Measurements from ENCODE around the gene CBLN3. TPM values are rescaled to one million over a fixed set of nuclear protein-coding genes. Genes with fewer than 3 reads are reported as not detected.
A peak's percentile ranks its signal among the peaks of the same experiment; 100 is the strongest.
"Not testable (repeated sequence)": the region's sequence is repeated elsewhere in the genome, so short reads cannot be mapped to it uniquely, and the experiment has no call there.

Gene CBLN3
- total RNA-seq, 2 experiments from 2014 or later = 1.1 to 1.3 TPM

DNA sequence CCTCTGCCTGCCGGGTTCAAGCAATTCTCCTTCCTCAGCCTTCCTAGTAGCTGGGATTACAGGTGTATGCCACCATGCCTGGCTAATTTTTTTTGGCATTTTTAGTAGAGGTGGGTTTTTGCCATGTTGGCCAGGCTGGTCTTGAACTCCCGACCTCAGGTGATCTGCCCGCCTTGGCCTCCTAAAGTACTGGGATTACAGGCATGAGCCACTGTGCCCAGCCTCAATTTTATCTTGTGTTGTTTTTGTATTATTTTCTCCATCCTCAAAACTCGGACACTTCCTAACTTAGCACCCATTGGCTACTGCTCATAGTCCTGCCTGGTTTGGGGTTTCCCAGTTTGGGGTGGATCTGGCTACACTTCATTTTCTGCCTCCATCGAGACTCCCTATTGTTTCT is 41.9 kb downstream of the CBLN3 start:
- H3K4me1 Mint-ChIP-seq (ENCODE audit: low read depth); H3K36me3 Mint-ChIP-seq (ENCODE audit: low read depth); POLR2A ChIA-PET; H3K4me3 Mint-ChIP-seq; DNase-seq; H3K27ac Mint-ChIP-seq; H3K9me3 Mint-ChIP-seq (ENCODE audit: insufficient read depth); ATAC-seq: not testable (repeated sequence)
- CTCF ChIA-PET = interaction anchor here (1.0 kb wide), 1 partner anchor 55 kb away, joined by 3 read pairs; no protein-coding TSS in a partner anchor
- peaks cover 39% of the 10 kb centered on the region for H3K27me3 Mint-ChIP-seq (ENCODE audit: low read depth)

DNA sequence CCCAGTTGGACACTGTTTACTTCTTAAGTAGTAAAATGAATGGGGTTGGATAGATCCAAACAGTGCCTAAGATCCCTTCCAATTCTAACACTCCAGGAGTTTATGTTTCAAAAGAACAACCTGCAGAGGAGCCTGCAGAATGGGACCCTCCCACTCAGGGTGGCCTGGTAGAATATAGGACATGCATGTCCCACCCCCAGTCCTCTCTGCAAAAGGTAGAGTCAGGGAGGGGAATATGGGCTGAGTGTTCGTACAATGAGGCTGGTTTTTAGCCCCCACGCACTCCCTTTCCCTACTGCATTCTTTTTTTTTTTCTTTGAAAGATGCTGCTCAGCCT is 42.5 kb downstream of the CBLN3 start:
- H3K9me3 Mint-ChIP-seq (ENCODE audit: insufficient read depth) = no peaks in the 10 kb centered on the region
- H3K27me3 Mint-ChIP-seq (ENCODE audit: low read depth) = peaks cover 34% of the 10 kb centered on the region
- CTCF ChIA-PET = no interaction called here
- POLR2A ChIA-PET = no interaction called here
- H3K36me3 Mint-ChIP-seq (ENCODE audit: low read depth) = no peaks in the 10 kb centered on the region
- ATAC-seq (no peak), DNase-seq (no peak)
- no peak overlapping the region for H3K4me3 Mint-ChIP-seq
- H3K4me1 Mint-ChIP-seq (ENCODE audit: low read depth) = no peaks in the 10 kb centered on the region
- no peak overlapping the region for H3K27ac Mint-ChIP-seq

DNA sequence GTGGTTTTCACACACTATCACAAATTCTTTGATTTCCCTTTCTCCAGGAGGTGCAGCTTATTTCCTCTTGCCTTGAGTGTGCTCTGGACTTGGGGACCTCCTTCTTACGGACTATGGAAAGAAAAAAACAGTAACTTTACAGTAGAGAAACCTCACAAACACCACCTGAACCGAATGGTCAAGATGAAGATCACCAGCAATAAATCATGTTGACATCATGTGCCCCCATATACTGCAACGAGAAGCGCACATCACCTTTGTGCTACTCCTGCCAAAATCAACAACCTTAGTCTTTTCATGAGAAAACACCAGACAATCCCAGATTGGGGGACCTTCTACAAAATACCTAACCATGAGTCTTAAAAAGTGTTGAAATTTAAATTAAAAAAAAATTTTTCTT is 43.9 kb downstream of the CBLN3 start:
- ATAC-seq (no peak), DNase-seq (no peak)
- Mint-ChIP-seq H3K4me3 (no peak overlapping the region), H3K36me3 (ENCODE audit: low read depth) (no peaks in the 10 kb centered on the region), H3K27me3 (ENCODE audit: low read depth) (peaks cover 28% of the 10 kb centered on the region), H3K4me1 (ENCODE audit: low read depth) (no peaks in the 10 kb centered on the region), H3K9me3 (ENCODE audit: insufficient read depth) (no peaks in the 10 kb centered on the region), H3K27ac (no peak overlapping the region)
- ChIA-PET CTCF (interaction anchor here (0.5 to 1.2 kb wide), 3 partner anchors 12 to 52 kb away, joined by 3 to 4 read pairs (median 3); no protein-coding TSS in a partner anchor), POLR2A (no interaction called here)

DNA sequence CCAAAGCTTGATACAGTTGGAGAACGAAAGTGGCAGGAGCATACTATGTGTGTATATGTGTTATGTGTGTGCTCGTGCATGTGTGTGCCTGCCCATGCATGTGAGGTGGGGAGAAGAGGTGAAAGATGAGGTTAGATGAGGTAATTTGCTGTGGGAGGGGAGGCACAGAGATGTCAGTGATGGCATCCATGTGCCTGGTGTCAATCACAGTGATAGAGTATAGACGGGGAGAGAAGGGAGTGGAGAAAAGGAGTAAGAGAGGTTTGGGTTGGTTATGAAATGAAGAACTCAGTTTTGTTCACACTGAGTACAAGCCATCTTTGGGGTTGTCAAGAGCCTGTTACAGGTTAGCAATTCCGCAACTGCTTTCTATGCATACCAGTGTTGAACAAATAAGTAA is 45.3 kb downstream of the CBLN3 start:
- Mint-ChIP-seq H3K4me1 (ENCODE audit: low read depth) (no peaks in the 10 kb centered on the region), H3K4me3 (no peak overlapping the region), H3K9me3 (ENCODE audit: insufficient read depth) (no peaks in the 10 kb centered on the region), H3K27me3 (ENCODE audit: low read depth) (peaks cover 23% of the 10 kb centered on the region), H3K36me3 (ENCODE audit: low read depth) (no peaks in the 10 kb centered on the region), H3K27ac (no peak overlapping the region)
- ChIA-PET POLR2A (no interaction called here), CTCF (no interaction called here)
- ATAC-seq (no peak), DNase-seq (no peak)

DNA sequence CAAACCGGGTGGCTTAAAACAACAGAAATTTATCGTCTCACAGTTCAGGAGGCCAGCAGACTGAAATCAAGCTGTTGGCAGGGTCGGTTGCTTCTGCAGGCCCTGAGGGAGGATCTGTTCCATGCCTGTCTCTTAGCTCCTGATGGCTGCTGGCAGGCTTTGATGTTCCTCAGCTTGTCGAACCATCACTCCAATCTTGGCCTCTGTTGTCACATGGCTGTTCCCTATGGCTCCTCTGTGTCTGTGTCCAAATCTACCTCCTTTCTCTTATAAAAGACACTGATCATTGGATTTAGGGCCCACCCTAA is 47.5 kb downstream of the CBLN3 start:
- no peak for DNase-seq
- no peak overlapping the region for H3K4me3 Mint-ChIP-seq
- no peaks in the 10 kb centered on the region for H3K9me3 Mint-ChIP-seq (ENCODE audit: insufficient read depth)
- no peak overlapping the region for H3K27ac Mint-ChIP-seq
- peaks cover 5% of the 10 kb centered on the region for H3K4me1 Mint-ChIP-seq (ENCODE audit: low read depth)
- ChIA-PET CTCF (interaction anchor here (0.8 to 1.7 kb wide), 2 partner anchors 49 to 55 kb away, joined by 3 to 4 read pairs; no protein-coding TSS in a partner anchor), POLR2A (interaction anchor here (1.5 kb wide), 1 partner anchor 48 kb away, joined by 4 read pairs; the partner anchor contains the start of genes CBLN3 and KHNYN)
- no peak for ATAC-seq
- no peaks in the 10 kb centered on the region for H3K36me3 Mint-ChIP-seq (ENCODE audit: low read depth)
- peaks cover 13% of the 10 kb centered on the region for H3K27me3 Mint-ChIP-seq (ENCODE audit: low read depth)

DNA sequence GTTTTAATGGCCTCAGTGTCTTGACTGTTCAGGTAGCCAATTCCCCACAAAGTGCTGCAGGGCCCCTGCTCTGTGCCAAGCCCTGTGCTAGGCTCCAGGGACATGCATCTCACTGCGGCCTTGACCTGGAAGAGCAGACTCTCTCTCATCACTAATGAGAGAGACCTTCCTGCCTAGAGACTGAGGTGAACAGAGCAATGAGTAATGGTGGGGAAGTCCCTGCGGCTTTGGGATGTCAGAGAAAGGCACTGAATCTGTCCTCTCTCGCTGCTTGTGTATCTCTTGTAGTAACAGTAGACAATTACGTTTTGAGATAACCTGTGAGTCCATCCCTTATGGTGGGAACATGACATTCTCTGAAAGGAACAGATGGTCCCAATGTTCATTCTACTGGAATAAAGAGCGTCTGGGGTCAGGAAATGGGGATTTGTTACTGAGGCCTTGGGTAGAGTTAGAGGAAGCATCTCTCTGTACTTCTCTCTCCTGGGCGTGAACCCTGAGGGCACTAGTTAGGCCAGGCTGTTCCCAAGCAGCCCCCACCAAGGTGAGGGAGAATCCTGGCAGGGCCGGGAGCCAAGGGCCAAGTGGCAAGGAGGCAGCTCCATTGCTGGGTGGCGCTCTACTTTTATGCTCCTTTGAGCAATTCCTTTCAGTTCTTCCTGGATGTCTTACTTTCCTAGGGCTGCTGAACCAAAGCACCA is 48.0 kb downstream of the CBLN3 start:
- H3K4me3 Mint-ChIP-seq = no peak overlapping the region

DNA sequence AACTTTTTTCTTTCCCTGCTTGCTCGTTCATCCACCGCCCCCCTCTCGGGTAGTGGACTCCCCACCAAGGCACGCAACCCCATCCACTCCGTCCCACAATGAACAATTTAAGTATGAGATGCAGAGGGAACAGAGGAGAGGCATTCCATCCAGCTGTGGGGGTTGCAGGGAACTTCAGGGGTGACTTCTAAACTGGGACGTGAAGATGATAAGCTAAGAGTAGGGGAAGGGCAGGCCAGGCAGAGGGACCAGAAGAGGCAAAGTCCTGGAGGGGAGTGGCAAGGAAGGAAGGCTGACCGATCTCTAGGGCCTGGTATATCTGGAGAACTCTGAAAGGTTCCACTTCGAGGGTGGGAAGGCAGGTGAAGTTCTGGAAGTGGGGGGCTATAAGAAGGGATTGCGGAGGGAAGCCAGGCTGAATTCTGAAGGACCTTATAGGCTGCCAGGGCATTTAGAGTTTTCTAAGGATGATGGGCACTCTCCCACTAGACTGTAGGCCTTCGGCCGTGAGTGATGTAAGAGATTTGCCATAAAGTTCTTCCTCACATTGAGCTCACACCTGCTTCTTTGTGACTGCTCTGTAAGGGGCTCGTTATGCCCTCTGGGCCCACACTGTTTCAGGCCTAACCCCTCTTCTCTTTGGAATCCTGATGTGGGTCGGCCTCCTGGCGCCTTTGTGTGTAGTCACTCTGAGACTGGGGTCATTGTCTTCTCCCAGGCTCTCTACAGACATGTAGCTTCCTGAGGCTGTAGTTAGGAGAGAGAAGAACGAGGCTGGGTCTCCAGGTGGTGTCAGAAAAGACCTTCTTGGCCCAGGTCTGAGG is 49.3 kb downstream of the CBLN3 start:
- ChIA-PET POLR2A (interaction anchor here (0.8 kb wide), 1 partner anchor 50 kb away, joined by 5 read pairs; the partner anchor contains the start of gene KHNYN), CTCF (interaction anchor here (1.4 to 3.9 kb wide), 4 partner anchors 30 to 57 kb away, joined by 3 to 12 read pairs (median 10); no protein-coding TSS in a partner anchor)
- H3K9me3 Mint-ChIP-seq (ENCODE audit: insufficient read depth) = no peaks in the 10 kb centered on the region
- peaks cover 8% of the 10 kb centered on the region for H3K27me3 Mint-ChIP-seq (ENCODE audit: low read depth)
- no peaks in the 10 kb centered on the region for H3K36me3 Mint-ChIP-seq (ENCODE audit: low read depth)
- H3K27ac Mint-ChIP-seq = no peak overlapping the region
- H3K4me1 Mint-ChIP-seq (ENCODE audit: low read depth) = peaks cover 7% of the 10 kb centered on the region
- DNase-seq = no peak
- ATAC-seq = no peak
- no peak overlapping the region for H3K4me3 Mint-ChIP-seq

More for the DNA sequence above, 48.0 kb downstream of the CBLN3 start:
- ChIA-PET POLR2A (interaction anchor here (1.5 kb wide), 1 partner anchor 48 kb away, joined by 4 read pairs; the partner anchor contains the start of genes CBLN3 and KHNYN), CTCF (interaction anchor here (0.8 kb wide), 1 partner anchor 55 kb away, joined by 3 read pairs; no protein-coding TSS in a partner anchor)
- Mint-ChIP-seq H3K27me3 (ENCODE audit: low read depth) (peaks cover 10% of the 10 kb centered on the region), H3K27ac (no peak overlapping the region), H3K9me3 (ENCODE audit: insufficient read depth) (no peaks in the 10 kb centered on the region), H3K4me1 (ENCODE audit: low read depth) (peaks cover 7% of the 10 kb centered on the region), H3K36me3 (ENCODE audit: low read depth) (no peaks in the 10 kb centered on the region)
- no peak for ATAC-seq
- DNase-seq = no peak

DNA sequence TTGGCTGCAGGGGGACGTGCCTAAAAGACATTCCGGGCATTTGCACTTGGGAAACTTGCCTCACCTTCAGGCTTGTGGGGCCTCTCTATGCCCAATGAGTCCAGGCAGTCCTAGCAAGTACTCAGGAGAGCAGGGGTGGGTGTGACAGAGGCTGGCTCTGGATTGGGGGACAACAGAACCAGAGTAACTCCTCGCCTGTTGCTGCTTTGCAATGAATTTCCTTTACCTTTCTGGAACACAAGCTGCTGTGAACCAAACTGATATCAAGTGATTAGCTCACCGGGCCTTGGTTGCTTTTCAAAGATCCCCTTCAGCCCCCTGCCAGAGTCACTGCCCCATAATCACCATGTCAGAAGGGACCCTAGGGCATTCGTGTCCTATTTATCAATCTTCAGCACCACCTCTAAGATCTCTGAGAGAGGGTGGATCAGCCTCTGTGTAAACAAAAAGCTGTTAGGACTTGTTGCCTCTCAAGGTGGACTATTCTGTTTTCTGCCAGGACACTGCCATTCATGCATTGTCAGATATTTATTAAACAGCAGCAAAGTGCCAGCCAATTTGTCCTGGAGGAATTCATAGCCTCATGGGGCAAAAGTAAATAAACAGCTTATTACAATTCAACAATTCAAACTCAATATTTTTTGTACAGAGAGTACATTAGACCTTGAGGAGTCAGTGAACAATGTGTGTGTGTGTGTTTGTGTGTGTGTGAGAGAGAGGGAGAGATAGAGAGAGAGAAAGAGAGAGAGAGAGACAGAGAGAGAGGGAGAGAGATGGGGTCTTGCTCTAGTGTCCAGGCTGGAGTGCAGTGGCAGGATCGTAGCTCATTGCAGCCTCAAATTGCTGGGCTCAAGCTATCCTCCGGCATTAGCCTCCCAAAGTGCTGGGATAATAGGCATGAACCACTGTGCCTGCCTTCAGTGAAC is 50.2 kb downstream of the CBLN3 start:
- Mint-ChIP-seq H3K4me1 (ENCODE audit: low read depth) (peaks cover 7% of the 10 kb centered on the region), H3K27me3 (ENCODE audit: low read depth) (peaks cover 6% of the 10 kb centered on the region), H3K4me3 (no peak overlapping the region), H3K36me3 (ENCODE audit: low read depth) (no peaks in the 10 kb centered on the region), H3K9me3 (ENCODE audit: insufficient read depth) (no peaks in the 10 kb centered on the region), H3K27ac (no peak overlapping the region)
- ChIA-PET POLR2A (interaction anchor here (0.8 kb wide), 1 partner anchor 51 kb away, joined by 5 read pairs; the partner anchor contains the start of gene KHNYN), CTCF (interaction anchor here (1.0 to 3.9 kb wide), 6 partner anchors 17 to 58 kb away, joined by 3 to 12 read pairs (median 6); no protein-coding TSS in a partner anchor)
- DNase-seq = no peak
- ATAC-seq = no peak

DNA sequence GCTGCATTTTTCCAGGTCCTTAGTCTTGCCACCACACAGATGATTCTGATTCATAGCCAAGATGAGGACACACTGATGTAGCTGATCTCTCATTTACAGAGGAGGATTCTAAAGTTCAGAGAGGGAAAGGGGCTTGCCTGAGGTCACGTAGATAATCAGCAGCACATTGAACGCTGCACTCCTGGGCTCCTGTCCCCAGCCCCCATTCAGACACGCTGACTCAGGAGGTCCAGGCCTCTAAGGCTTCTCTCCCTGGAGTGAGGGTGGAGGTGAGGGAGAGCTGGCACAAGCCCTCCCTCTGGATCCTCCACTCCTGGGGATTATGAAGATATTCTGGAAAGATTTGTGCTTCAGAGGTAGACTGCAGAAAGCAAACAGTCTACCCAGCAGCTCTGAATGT is 51.1 kb downstream of the CBLN3 start:
- no peak overlapping the region for H3K27ac Mint-ChIP-seq

DNA sequence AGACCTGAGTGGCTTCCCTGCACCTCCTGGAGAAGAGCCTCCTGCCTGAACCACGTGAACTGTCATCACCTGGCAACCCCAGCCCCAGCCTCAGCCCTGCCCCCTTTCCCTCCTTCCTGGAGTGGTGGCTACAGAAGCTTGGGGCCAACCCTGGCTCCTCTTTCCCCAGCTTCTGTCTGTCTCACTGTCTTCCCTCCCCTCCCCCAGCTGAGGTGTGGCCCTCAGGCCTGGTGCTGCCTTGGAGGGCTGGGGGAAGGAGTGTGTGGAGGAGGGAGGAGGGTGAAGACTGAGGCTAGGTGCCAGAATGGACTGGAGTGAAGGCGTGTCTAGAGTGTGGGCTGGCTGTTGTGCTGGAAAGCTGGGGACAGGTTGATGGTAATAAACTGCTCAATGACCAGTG is 51.8 kb downstream of the CBLN3 start:
- POLR2A ChIA-PET = interaction anchor here (1.4 kb wide), 1 partner anchor 52 kb away, joined by 7 read pairs; the partner anchor contains the start of genes CBLN3 and KHNYN

More for the DNA sequence above, 51.1 kb downstream of the CBLN3 start:
- no peaks in the 10 kb centered on the region for H3K36me3 Mint-ChIP-seq (ENCODE audit: low read depth)
- peaks cover 7% of the 10 kb centered on the region for H3K4me1 Mint-ChIP-seq (ENCODE audit: low read depth)
- H3K4me3 Mint-ChIP-seq = no peak overlapping the region
- ChIA-PET POLR2A (interaction anchor here (1.4 kb wide), 1 partner anchor 52 kb away, joined by 7 read pairs; the partner anchor contains the start of genes CBLN3 and KHNYN), CTCF (interaction anchor here (1.2 to 3.9 kb wide), 4 partner anchors 34 to 59 kb away, joined by 3 to 12 read pairs (median 10); no protein-coding TSS in a partner anchor)
- DNase-seq = no peak
- H3K9me3 Mint-ChIP-seq (ENCODE audit: insufficient read depth) = no peaks in the 10 kb centered on the region
- ATAC-seq = no peak
- H3K27me3 Mint-ChIP-seq (ENCODE audit: low read depth) = peaks cover 2% of the 10 kb centered on the region

DNA sequence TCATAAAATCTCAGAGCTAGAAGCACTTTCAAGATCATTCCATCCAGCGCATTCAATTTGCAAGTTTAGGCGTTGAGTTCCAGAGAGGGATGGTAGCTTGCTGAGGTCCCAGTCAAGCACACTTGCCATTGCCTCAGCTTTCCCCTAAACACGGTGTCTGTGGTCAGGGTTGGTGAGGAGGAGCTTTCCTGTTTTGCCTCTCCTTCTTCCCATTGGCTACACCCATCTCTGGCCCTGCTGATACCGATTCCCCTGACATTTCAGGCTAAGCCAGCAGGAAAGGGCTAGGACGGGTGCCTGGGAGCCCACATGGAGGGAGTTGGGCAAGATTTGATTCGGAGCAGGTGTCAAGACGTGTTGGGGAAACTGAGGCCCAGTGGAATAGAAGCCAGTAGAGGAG is 52.3 kb downstream of the CBLN3 start:
- DNase-seq (no peak), ATAC-seq (no peak)
- ChIA-PET CTCF (interaction anchor here (3.9 kb wide), 1 partner anchor 44 kb away, joined by 12 read pairs; no protein-coding TSS in a partner anchor), POLR2A (interaction anchor here (1.4 kb wide), 1 partner anchor 53 kb away, joined by 7 read pairs; the partner anchor contains the start of genes CBLN3 and KHNYN)
- Mint-ChIP-seq H3K9me3 (ENCODE audit: insufficient read depth) (no peaks in the 10 kb centered on the region), H3K27ac (no peak overlapping the region), H3K4me3 (no peak overlapping the region), H3K36me3 (ENCODE audit: low read depth) (no peaks in the 10 kb centered on the region), H3K27me3 (ENCODE audit: low read depth) (peaks cover 2% of the 10 kb centered on the region), H3K4me1 (ENCODE audit: low read depth) (peaks cover 7% of the 10 kb centered on the region)

More for the DNA sequence above, 51.8 kb downstream of the CBLN3 start:
- Mint-ChIP-seq H3K4me3 (no peak overlapping the region), H3K9me3 (ENCODE audit: insufficient read depth) (no peaks in the 10 kb centered on the region), H3K27ac (no peak overlapping the region), H3K36me3 (ENCODE audit: low read depth) (no peaks in the 10 kb centered on the region), H3K4me1 (ENCODE audit: low read depth) (peaks cover 7% of the 10 kb centered on the region), H3K27me3 (ENCODE audit: low read depth) (peaks cover 2% of the 10 kb centered on the region)
- peak; percentile 33 for ATAC-seq
- DNase-seq = no peak
- CTCF ChIA-PET = interaction anchor here (1.2 to 3.9 kb wide), 4 partner anchors 35 to 59 kb away, joined by 3 to 12 read pairs (median 10); no protein-coding TSS in a partner anchor
